Upper lobe of left lung (tissue), 4 donors: Measurements from ENCODE around the gene MED19.

ENCODE experiments used
- CTCF ChIP-seq, 6 experiments: fragments of 450-650 bp in 4 of 6; fragments of 200-600 bp in 2 of 6; sonication (generic) in 2 of 6; IDR thresholded peaks; one replicate each; pipeline ENCODE4 v1.5.1; 2016 to 2019; ENCODE audit warnings: antibody characterized with exemption in 6 of 6
- POLR2A ChIP-seq, 4 donors: fragments of 450-650 bp; IDR thresholded peaks; one replicate each; pipeline ENCODE4 v1.5.1; 2016 to 2017; ENCODE audit warnings: antibody characterized with exemption in 4 of 4, mild to moderate bottlenecking in 2 of 4

DNA sequence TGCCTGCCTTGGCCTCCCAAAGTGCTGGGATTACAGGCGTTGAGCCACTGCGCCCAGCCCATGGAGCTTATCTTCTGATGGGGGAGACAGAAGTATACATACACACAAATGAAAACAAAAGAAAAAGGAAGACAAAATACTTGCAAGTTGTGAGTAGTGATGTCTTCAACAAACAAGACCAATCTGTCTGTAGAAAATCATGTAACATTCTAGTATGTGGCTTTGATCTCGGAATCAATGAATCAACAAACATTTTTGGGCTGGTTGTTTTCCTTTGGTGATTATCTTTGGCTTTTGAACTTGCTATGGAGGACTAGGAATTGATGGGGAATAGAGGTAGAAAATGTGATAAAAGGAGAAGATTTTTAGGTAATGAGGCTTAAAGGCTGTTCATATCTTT lies 46.2 kb upstream of the MED19 start:
- TF ChIP-seq POLR2A (IDR thresholded peaks at IDR 0.05), result no peak
- TF ChIP-seq CTCF (IDR thresholded peaks at IDR 0.05), result no peak
